HG02973 (cell line): Measurements from ENCODE around the gene ACTRT1.

Experiments
- ATAC-seq: cut with Tn5 transposase; IDR thresholded peaks from one replicate; pipeline ENCODE4 v1.9.1; 2021; ENCODE audit warnings: moderate library complexity; ENCODE audit not compliant: unreplicated experiment

ACTRT1 gene

GRCh38 chrX:128052303-128052702 lies at the start of gene ACTRT1:
Gene ACTRT1 (minus strand): TSS chrX:128052403. CDS start chrX:128052206, 197 bp downstream.
- no peak for ATAC-seq

- ATAC-seq: no peak
Measured at GRCh38 chrX:128078545-128078944, 26.3 kb upstream of the ACTRT1 start.

- ATAC-seq: no peak
Measured at GRCh38 chrX:128057421-128057820, 5.2 kb upstream of the ACTRT1 start.

- ATAC-seq: no peak
Measured at GRCh38 chrX:128051526-128051925, 677 bp downstream of the ACTRT1 start.

GRCh38 chrX:128035318-128035717 lies 16.9 kb downstream of the ACTRT1 start:
- ATAC-seq: no peak

GRCh38 chrX:128021566-128021965 lies 30.6 kb downstream of the ACTRT1 start:
- no peak for ATAC-seq

- ATAC-seq: no peak
Measured at GRCh38 chrX:128020701-128021100, 31.5 kb downstream of the ACTRT1 start.

- ATAC-seq: no peak
Measured at GRCh38 chrX:128019218-128019617, 33.0 kb downstream of the ACTRT1 start.

GRCh38 chrX:128012015-128012414 lies 40.2 kb downstream of the ACTRT1 start:
- no peak for ATAC-seq

GRCh38 chrX:128007882-128008281 lies 44.3 kb downstream of the ACTRT1 start:
- ATAC-seq: no peak
